NCI-H82 treated with DMSO at 0.1 percent for 48 hours (cell line): ENCODE results near the gene EPHB1.
"Not testable (repeated sequence)": the region's sequence is repeated elsewhere in the genome, so short reads cannot be mapped to it uniquely, and the experiment has no call there.

Experiments
- DNase-seq: peaks from one replicate; lab custom pipeline; 2025; ENCODE audit not compliant: unreplicated experiment; lab: John Stamatoyannopoulos, UW

Gene EPHB1

GRCh38 chr3:135106445-135106844 is 311.4 kb downstream of the EPHB1 start:
- no peak for DNase-seq

DNA sequence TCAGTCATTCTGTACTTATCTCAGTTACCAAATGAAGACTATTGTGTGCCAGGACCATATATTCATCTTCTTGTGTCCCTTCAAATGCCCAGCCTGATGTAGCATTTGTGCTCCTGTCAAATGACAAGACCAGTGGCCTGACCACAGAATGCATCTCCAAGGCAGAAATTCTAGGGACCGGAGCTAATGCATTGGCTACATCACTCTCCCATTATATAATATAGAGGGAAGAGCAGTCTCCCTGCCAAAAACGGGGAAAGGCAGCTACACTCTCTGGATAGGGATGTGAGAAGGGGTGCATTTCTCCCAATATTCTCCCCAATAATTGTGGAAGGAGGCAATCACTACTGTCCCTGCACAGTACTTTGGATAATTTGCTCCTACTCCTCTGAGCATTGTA is 312.0 kb downstream of the EPHB1 start:
- no peak for DNase-seq

GRCh38 chr3:135109681-135110080 is 314.6 kb downstream of the EPHB1 start:
- DNase-seq = no peak

DNA sequence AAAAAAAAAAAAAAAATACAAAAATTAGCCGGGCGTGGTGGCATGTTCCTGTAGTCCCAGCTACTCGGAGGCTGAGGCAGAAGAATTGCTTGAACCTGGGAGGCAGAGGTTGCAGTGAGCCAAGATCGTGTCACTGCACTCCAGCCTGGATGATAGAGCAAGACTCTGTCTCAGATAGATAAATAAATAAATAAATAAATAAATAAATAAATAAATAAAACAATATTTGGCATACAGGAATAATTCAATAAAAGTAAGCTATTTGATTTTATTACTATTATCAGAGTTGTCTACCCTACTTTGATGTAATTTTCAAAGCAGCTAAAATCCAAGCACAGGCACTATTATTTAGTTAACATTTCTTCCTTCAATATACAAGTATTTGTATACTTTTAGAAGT is 319.5 kb downstream of the EPHB1 start:
- DNase-seq = not testable (repeated sequence)

DNA sequence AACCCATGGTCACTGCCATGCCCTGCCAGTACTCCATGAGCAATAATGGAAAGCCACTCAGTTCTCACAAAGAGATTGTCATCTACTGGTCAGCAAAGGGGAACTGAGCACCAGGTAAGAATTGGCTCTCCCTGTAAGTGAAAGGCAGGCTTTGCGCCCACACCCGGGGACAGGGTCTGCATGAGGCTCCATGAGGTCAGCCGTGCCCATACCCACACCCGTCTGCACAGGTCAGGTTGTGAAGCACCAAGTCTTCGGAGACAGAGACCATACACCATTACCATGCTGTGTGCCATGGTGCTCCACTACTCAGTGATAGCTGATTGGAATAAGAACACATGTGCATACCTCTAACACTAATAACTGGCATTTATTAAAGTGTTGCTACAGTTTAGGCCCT is 322.9 kb downstream of the EPHB1 start:
- no peak for DNase-seq

- DNase-seq = no peak
Measured at GRCh38 chr3:135118792-135119191, 323.7 kb downstream of the EPHB1 start.

- no peak for DNase-seq
Measured at GRCh38 chr3:135125171-135125801, 330.2 kb downstream of the EPHB1 start.

DNA sequence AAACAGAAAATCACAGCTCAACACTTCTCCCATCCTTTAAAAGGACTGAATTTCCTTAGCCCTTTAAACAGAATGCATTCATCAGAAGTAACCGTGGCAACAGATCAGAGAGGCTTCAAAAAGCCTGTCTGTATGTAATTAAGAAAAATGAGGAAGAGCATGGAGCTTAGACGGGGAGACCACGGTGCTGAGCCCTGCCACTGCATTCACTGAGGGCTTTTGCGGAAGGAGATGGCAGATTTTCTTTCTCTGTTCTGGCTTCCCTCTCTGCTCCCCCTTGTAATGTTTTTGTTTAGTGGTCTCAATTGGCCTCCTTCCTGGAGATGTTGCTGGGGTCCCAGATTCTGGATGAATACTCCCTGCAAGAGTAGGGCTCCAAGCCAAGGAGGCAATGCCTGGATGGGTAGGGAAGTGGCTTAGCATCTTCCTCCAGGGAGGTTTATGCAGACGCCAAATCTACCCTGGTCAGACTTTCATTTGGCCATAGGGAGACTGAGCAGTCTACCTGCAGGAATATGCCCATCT is 332.9 kb downstream of the EPHB1 start:
- DNase-seq = no peak

DNA sequence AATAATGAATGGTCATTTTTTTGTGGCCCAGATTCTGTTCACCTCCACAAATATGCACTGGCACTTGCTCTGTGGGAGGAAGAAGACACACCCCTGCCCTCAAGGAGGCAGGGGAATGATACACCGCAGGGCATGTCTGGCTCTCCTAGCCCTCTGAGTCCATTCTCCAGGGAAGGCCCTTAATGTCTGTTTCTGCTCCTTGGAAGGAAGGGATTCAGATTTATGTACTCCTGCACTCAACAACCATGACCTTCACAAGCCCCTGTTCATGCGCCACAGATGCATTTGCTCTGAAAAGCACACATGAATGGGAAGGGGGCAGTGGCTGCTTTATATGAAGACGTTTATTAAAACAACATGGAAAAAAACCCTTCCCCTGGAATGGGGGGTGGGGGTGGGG is 333.8 kb downstream of the EPHB1 start:
- DNase-seq = no peak

- DNase-seq = no peak
Measured at GRCh38 chr3:135131290-135131689, 336.2 kb downstream of the EPHB1 start.

DNA sequence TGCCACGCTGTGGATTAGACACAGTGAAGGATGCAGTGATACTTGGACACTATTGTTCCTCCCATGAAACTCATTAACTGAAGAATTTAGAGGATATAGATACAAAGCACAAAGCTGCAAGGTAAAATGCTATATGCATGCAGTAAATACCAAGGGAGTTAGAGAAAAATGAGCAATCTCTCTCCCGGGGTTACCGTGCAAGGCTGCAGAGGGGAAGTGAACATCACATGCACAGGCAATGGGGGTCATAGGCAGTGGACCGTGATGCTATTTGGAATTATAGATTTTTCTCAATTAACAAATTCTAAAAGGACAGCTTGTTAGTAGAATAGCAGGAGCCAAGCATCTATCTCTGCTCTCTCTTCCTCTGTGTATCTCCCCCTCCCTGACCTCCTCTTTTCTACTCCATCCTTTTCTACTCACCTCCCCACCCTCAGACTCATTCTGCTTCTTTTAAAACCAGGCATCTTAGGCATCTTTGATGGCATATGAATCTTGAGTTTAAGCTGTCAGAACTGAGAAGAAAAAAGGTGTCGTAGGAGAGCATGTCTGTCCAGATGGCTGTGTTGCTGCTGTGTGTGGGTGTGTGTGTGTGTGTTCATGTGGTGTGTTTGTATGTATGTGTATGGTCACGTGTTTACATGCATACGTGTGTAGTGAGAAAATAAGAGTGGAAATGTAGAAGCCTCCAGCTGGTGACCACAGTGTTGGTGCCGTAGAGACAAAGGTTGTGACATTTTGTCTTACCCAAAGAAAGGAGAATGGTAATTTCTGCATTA is 339.0 kb downstream of the EPHB1 start:
- no peak for DNase-seq

DNA sequence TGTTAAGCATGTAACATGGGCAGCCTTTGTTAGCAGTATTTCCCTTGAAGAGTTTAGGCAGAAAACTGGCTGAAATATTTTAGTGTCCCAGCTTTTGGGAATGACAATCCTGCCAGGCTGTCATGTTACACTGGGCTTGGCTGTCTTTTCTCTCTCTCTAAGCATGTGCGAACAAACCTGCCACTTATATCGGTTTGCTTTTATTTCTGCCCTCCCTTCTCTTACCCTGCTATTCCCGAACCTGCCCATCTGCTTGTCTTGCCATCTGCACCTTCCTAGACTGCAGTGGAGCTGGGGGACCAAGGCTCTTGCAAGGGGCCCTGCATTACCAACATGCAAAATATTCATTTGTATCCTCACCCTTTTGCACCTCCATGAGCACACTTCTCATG is 339.6 kb downstream of the EPHB1 start:
- no peak for DNase-seq

- no peak for DNase-seq
Measured at GRCh38 chr3:135135445-135135844, 340.4 kb downstream of the EPHB1 start.

GRCh38 chr3:135136361-135137100 is 341.5 kb downstream of the EPHB1 start:
- no peak for DNase-seq

- no peak for DNase-seq
Measured at GRCh38 chr3:135137296-135137695, 342.2 kb downstream of the EPHB1 start.

DNA sequence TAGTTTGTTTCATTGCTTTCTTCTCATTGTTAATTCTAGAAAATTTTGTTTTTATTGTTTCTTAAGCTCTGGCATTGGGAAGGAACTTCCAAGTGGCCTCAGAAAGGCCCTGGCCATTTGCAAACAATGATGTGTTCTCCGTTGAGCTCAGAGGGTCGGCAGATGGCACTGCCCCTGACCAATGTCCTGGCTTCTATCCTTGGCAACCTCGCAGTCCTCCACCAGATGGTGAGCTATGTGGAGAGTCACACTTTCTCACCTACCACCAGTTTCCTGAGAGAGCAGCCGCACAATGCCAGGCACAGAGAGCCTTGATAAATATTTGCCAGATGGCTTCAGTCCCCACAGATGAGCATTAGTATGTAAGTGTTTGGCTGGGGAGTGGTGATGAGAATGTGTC is 343.7 kb downstream of the EPHB1 start:
- no peak for DNase-seq

DNA sequence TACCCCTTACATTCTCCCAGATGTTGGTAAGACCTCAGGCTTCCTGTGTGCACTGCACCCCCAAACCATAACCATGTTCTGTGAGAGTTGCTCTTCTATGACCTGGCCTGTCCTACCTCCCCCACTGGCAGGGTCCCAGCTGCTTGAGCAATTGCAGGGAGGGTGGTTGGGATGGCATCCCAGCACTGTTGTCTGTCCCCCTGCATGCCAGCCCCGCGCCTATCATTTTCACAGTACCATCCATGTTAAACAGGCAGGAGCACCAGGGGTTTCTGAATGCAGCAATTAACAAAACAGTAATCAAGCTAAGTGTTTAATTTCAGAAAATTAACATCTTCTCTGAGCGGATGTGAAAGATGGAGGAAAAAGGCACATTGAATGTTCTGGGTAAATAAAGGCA is 345.5 kb downstream of the EPHB1 start:
- no peak for DNase-seq

DNA sequence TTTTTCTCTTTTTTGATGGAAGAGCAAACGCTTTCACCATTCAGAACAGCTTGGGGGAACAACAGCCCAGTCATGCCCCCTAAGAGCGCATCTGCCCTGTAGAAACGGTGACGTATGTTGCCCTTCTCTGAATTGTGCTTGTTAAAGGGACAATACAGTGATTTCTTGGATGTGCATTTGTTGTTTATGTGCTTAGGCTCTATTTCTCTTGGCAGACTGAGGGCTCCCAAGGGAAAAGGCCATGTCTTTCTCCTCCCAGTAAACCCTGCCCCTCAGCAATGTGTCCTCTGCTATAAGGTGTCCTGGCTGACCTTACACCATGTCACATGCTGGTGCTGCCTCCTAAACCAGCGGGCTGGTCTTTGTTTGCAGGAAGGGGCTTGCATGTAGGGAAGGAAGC is 346.1 kb downstream of the EPHB1 start:
- no peak for DNase-seq

GRCh38 chr3:135141672-135142071 is 346.6 kb downstream of the EPHB1 start:
- no peak for DNase-seq

DNA sequence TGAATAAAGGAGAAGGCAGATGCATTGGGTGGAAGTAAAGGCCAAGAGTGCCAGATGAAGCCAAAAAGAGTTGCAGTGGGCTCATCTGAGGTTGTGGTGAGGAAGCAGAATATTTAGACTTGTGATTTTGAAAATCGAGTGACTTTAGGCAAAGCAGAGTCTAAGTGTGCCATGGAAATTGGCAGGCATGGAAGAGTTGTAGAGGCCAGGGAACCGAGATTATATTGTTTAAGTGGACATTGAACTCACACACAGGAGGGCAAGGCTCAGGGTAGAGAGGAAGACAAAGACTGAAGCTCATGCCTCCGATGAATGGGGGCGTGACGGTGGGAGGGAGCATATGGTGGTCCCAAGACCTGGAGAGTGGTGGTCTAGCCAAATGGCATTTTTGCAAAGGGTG is 347.5 kb downstream of the EPHB1 start:
- no peak for DNase-seq

DNA sequence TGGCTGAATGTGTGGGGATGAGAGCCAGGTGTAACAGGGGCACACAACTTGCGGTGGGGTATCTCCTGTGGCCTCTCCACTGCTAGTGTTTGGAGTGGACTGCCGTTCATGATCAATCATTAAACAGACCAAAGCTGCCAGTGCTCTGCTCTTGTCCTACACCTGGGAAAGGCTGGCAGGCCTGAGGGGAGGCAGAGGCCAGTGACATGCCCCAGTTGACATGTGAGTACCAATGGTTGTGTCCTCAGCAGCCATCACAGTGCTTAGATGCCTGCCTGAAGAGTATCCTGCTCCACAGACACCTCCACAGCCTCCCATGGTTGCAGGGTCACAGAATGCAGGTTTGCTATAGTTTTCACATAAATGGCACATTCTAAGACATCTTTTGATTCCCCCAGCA is 348.4 kb downstream of the EPHB1 start:
- no peak for DNase-seq

DNA sequence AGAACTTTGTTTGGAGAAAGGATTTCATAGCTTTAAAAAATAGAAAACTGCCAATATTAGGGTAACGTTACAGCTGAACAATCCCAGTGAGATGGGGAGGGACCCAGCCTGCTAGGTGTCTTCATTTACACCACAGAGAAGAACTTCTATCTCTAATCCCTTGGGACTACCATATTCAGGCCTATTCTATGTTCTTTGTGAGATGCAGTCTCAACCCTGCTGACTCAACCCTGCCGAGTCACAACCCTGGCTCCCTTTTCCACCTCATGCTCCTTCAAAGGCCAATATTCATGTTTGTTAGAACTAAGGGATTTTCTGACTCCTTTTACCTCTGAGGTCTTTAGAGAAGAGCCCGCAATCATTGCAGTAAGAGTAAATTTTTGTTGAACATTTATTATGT is 350.5 kb downstream of the EPHB1 start:
- no peak for DNase-seq
